NOMO-1 treated with dmso at 0.1 percent for 144 hours (cell line): ENCODE data around the gene MRPL10.

Source experiments
- DNase-seq: peaks from one replicate; lab custom pipeline; 2025; ENCODE audit not compliant: unreplicated experiment; lab: John Stamatoyannopoulos, UW

Gene MRPL10

DNA sequence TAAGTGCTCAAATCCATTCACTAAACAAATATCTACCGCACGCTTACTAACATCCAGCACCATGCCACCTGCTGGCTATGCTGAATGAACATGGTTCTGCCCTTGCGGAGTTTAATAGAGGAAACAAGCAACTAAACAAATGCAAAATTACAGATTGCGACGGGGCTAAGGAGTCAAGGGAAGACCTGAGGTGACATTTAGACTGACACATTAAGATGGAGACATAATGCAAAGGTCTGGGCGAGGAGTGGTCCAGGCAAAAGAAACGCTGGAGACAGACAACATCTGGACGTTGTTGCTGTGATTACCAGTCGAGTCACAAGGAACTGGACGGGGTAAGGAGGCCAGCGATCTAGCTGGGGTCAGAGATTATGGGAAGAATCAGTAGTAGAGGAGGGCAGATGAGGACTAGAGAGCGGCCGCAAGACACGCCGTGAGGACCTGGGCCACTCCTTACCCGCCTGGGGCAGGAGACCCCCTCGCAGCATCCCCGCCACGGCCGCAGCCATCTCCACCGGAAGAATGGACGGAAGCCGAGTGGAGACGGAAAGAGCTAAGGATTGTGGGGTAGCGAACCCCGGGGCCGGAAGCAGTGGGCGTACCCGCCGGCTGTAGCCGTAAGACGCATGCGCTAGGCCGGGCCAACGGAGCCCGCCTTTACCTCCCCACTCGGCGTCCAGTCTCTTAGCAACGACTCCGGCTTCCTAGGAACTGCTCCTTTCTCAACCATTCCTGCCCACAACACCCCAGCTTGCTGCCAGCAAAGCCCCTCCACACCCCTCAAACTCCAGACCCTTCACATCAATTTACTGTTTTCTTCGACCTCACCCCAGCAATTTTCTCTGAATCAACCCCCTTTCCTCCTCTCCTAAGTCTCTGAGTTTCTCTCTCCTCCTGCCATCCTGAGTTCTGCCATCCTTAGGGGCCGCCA is at the start of gene MRPL10, which contains the start of gene LRRC46:
Gene MRPL10 (minus strand): TSS at position 539 of the 931 bp plus-strand sequence. CDS start 30 bp downstream, at position 509.
Gene LRRC46 (plus strand): TSS at position 668 of the 931 bp plus-strand sequence. CDS start 320 bp downstream, outside the sequence.
- DNase-seq, result peak; percentile 92

GRCh38 chr17:47879776-47880454 is 48.6 kb upstream of the MRPL10 start:
- no peak for DNase-seq

- no peak for DNase-seq
Measured at GRCh38 chr17:47879028-47879585, 47.8 kb upstream of the MRPL10 start.

DNA sequence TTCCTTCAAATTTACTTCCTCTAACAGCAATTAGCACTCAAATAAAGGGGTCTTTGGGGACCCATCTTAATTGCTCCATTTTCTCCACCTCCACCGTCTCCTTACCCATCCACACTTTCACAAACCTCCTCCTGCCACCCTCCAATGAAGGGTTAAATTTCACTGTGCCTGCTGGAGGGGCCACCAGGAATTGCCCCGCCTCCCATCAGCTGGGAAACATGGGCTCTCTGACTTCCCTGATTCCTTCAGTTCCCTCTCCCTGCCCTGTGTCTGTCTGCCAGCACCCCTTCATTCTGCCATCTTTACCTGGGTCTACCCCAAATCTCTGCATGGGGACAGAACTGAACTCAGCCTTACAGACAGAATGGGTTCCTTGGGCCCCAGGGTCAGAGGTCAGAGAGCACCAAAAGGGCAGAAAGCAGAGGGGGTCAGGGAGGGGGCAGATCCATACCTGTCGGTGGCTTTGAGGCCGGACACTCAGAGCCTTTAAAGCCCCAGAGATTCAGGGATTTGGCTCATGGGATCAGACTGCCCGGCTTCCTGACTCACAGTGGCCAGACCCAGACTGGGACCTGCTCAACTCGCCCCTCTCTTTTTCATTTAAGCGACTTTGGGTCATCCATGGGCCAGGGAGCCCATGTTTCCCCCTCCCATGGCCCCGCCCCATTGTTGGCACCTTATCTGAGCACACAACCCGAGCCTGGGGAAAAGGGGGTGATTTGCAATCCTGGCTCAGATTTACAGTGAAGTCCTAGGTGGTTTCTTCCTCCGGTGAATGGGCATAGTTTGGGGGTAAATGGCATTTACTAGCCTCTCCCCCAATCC is 47.1 kb upstream of the MRPL10 start:
- no peak for DNase-seq

DNA sequence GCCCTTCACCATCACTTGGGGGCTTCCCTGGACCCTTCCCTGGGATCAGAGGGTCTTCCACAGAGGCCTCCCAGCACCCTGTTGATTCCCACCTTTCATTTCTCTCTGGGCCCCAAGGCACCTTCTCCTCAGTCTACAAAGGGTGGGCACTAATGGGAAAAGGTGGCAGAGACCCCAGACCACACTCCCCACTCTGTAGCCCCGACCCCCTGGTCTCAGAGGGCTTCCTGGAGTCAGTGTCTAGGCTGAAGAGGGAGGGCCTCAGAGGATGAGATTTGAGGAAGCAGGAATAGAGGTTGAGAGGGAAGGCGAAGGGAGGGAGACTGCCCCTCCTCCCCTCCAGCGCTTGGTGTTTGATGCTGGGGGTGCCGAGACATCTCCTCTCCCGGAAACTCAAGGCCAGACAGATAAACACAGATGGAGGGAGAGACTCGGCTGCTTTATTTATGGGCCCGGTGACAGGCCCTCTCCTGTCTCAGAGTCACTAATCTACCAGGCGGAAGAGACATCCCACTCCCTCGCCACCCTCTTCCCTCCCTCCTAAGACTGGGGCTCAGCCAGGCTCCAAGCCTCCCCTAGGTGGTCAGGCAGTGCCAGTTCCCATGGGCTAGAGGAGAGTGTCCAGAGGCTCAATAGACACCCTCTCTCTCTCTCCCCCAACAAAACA is 46.2 kb upstream of the MRPL10 start:
- no peak for DNase-seq

DNA sequence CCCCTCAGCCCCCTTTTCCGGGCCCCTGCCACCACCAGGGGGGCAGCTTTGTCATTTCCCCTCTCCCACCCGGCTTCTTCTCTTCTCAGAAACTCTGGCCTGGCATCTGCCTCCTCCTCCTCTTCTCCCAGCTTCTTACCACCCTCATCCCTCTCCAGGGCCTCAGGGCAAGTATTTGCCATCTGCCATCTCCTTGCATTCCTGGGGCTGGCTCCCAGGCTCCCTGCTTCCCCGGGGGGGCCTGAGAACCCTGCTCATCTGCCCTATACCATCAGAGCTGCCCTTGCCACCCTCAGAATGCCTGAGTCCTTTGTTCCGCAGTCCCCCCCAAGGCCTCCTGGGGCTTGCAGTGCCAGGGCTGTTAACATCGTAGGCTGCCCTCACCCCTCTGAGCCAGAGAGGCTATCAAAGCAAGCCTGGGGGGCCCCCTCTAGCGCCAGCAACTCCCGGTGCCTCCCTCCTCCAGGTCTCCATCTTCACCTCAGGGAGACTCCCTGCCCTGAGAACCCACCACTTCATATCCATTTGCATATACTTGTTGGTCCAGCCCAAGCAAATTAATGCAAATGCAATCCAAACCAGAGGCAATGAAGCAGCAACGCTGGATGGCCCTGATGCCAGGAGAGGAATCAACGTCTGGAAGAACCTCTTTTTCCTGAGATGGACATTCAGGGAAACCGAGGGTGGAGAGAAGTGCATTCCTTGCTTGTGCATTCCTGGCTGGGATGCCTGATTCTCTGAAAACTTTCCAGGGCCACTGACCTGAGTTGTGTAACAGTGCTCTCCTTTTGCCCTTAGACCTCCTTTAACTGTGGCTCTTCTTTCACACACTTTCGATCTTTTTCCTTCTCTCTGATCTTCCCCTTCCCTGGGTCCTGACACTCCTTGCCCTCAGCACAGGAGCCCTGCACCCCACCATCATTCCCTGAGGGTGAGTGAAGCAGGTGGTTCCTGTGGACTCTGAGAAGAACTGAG is 44.0 kb upstream of the MRPL10 start:
- no peak for DNase-seq

DNA sequence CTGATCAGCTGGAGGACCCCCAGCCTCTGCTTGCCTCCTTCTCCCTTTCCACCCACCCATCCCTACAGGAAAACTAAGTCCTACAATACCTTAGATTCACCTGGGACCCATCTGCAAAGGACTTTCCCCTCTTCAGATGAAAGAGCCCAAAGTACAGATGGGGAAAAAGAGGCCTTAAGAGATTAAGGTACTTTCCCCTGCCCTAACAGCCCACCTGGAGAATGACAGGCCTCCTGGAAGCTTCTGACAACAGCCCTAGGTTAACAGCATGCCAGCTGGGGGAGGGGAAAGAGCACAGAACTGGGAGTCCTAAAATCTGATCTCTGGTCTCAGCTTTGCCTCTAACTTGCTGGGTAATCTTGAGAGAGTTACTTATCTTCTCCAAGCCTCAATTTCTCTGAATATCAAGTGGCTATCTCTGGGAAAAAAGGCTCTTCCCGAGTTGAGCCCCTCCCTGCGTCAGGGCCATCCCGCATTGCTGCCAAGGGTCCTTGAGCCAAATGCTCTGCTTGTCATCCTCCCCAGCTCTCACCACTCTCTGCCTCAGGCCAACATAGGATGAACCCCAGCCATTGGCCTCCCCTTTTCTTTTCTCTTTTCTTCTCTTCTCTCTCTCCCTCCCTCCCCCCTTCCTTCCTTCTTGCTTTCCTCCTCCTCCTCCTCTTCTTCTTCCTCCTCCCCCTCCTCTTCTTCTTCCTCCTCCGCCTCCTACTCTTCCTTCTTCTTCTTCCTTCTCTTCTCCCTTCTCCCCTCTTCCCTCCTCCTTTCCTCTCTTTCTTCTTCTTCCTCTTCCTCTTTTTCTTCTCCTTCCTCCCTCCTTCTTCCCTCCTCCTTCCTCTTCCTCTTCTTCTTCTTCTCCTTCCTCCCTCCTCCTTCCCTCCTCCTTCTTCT is 42.1 kb upstream of the MRPL10 start:
- no peak for DNase-seq

DNA sequence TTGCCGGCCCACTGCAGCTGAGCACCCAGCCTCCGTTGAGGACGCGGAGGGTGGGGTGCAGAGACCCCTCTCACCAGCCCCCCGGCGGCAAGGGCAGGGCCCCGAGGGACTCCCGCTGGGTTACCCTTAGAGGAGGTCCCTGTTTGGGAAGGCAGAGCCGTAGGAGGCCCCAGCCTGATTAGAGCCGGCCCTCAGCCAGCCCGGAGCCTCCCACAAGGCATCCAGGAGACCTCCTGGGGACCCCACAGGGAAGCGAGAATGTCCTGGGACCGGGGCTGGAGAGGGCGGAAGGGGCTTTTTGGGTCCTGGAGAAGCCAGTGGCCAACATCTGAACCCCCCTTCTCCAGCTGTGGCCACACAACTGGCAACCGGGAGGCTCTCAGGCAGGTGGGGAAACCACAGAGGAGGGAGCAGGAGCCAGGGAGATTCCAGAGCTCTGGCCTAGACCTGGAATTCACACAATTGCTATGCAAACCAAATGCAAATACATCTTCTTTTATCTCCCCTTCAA is 41.4 kb upstream of the MRPL10 start:
- no peak for DNase-seq

GRCh38 chr17:47872019-47872650 is 40.8 kb upstream of the MRPL10 start:
- DNase-seq, result no peak

DNA sequence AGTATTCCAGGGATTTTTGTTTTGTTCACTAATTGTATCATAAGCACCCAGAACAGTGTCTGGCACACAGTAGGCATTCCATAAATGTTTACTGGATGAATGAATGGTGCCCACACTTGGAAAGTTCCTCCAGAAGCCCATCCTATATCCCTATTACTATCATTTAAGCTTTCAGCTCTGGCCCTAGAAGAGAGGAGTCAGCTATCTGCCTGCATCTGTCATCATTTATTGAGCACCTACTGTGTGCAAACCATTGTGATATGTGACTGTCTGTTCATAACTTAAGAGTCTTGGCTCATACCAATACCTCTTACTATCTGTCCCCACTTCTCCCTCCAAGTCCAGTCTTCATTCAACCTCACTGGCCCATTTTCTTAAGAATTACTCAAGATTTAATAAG is 39.7 kb upstream of the MRPL10 start:
- DNase-seq, result no peak

DNA sequence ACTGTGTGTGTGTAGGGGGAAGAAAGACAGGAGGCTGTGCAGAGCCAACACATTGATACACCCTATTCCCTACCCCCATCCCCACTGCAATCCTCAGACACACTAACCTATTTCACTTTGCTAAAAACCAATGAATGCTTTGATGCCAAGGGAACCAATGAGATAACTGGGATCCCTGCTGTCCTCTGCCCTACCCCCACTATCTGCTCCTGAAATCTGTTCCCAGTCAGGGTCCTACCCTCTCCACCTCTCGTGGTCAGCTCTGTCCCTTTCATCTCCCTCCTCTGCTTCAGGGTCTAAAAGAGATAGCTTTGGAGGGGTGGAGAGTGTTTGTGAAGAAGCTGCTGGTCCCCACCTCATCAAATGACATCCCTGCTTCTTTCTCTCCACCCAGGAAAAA is 38.7 kb upstream of the MRPL10 start:
- DNase-seq, result no peak

- DNase-seq, result no peak
Measured at GRCh38 chr17:47869114-47869513, 37.8 kb upstream of the MRPL10 start.

DNA sequence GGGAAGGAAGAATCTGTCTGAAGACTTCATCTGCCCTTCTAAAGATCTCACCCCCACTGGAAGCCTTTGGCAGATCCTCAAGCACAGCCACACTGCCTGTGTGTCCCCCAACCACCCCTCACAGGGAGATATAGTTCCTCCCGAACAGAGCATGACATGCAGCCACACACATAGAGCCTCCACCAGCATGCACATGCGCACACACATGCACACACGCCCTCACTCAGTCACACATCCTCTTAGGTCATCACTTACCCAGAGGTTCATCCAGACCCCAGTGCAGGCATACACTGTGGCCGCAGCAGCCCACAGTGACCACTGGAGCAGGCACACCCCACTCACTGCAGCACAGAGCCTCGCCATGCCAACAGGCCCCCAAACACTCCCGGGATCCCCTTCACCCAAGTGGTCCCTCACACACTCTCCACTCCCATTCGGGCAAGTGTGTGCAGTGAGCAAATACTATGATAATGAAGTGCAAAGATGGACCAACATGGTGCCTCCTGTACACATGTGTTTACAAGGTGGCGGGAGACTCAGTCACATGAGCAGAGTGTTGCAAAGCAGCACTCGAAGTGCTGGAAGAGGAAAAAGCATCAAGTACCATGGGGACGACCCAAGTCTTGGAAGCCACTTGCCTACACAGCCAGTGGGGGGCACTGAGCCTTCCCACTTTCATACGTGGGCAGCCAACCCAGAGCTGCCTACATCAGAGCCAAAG is 36.6 kb upstream of the MRPL10 start:
- no peak for DNase-seq

GRCh38 chr17:47866941-47867340 is 35.6 kb upstream of the MRPL10 start:
- no peak for DNase-seq

DNA sequence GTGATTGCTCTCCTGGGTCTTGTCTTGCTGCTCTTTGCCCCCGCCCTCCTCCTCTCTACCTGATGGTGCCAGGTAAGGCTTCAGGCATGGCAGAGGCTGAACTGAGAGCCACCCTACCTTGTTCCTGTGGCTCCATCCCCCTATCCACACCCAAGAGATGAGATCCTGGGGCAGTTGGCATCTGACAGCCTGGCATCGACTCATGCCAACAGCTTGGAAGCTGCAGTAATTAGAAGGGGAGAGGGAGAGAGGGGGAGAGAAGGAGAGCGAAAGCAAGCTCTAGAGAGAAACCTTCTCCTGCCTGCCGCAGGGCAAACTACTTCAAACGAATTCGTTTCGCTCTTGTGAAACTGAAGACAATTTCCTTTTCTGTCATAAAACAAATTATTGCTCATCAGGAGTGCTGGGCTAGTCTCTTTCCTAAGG is 33.5 kb upstream of the MRPL10 start:
- peak; percentile 69 for DNase-seq

DNA sequence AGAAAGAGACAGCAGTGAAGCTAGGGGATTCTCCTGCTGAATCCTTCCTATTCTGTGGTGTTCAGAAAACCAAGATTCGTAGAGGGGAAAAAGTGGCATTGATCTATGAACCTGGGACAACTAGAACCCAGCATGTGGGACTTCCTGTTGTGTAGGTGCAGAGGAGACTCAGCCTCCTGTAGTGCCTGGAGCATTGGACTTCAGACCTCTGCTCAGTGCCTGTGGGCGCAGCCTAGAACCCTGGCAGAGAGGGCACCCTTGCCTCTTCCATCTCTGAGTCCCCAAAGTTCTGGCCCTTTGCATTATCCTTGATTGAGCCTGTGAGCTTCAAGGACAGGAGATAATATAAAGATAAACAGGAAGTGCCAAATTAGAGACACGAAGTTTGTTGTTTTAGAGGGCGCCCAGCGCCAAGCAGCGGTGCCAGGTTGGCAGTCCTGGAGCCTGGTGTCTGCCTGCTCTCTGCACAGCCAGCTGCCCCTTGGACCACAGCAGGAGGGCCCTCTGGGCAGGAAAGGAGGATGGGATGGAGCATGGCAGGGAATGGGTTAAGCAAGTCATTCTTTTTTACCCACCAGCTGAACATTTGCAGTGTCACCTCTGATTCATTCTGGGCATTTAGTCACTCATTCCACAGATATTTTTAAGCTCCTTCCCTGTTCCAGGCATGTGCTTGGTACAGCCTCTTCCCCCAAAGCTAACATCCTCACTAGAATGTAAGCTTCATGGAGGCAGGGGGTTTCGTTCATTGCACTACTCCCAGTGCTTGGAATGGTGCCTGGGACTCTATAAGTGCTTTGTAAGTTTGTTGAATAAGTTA is 31.5 kb upstream of the MRPL10 start:
- no peak for DNase-seq
